NT2/D1 (cell line): ENCODE results near the gene IDH2.

ENCODE experiments used
- SUZ12 ChIP-seq: IDR thresholded peaks from 2 replicates; pipeline ENCODE4 v1.6.1; 2011; ENCODE audit not compliant: insufficient read length, insufficient read depth; ENCODE audit errors: extremely low read depth
- YY1 ChIP-seq: IDR thresholded peaks from 2 replicates; pipeline ENCODE4 v1.6.1; 2011; ENCODE audit not compliant: insufficient read length, insufficient read depth
- ZNF274 ChIP-seq: IDR thresholded peaks from 2 replicates; pipeline ENCODE4 v1.6.1; 2011; ENCODE audit warnings: mild to moderate bottlenecking, low read depth, low read length

DNA sequence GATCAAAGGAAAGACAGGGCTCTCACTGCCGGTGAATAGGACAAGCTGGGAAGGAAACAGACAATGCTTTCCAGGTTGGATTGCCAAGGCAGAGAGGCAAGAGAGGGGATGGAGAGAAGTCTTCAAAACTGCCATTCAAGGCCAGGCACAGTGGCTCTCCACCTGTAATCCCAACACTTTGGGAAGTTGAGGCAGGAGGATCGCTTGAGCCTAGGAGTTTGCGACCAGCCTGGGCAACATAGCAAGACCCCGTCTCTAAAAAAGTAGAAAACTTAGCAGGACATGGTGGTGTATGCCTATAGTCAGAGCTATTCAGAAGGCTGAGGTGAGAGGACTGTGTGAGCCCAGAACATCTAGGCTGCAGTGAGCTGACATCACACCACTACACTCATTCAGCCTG is 43.5 kb upstream of the IDH2 start:
- TF ChIP-seq YY1 (no peak), SUZ12 (no peak), ZNF274 (no peak)
